Hepatocyte (in vitro differentiated cells): ENCODE measurements around the gene PAX5.
A peak's percentile ranks its signal among the peaks of the same experiment; 100 is the strongest.

ENCODE experiments used
- CTCF ChIP-seq: fragments of 200-600 bp; sonication (generic); IDR thresholded peaks from 2 replicates; pipeline ENCODE4 v1.5.1; 2016; ENCODE audit warnings: antibody characterized with exemption, mild to moderate bottlenecking; ENCODE audit not compliant: poor library complexity
- EZH2 ChIP-seq: fragments of 200-600 bp; sonication (generic); IDR thresholded peaks from 2 replicates; pipeline ENCODE4 v1.6.1; 2016; ENCODE audit warnings: antibody characterized with exemption, mild to moderate bottlenecking, borderline replicate concordance
- EZH2phosphoT487 ChIP-seq: fragments of 200-600 bp; sonication (generic); IDR thresholded peaks from one replicate; pipeline ENCODE4 v1.6.1; 2018; ENCODE audit warnings: antibody characterized with exemption, mild to moderate bottlenecking, low read depth, moderate library complexity; ENCODE audit not compliant: unreplicated experiment, severe bottlenecking

- TF ChIP-seq CTCF, result no peak
- peak; percentile 10 for TF ChIP-seq EZH2
- no peak for TF ChIP-seq EZH2phosphoT487
Observed at GRCh38 chr9:37034938-37035647, 1.0 kb upstream of the PAX5 start.
